ENCODE measurements around the gene NXPH3.

- no peak for TF ChIP-seq EZH2 (IDR thresholded peaks at IDR 0.05; ENCODE audit: insufficient read depth, poor library complexity, severe bottlenecking)
- no peak for TF ChIP-seq EZH2phosphoT487 (IDR thresholded peaks at IDR 0.05; ENCODE audit: insufficient read depth, low read depth)
These were observed 54.6 kb downstream of the NXPH3 start for GRCh38 chr17:49630113-49630900.
